Suprapubic skin (tissue), 4 donors: Measurements from ENCODE around the gene MAP2. TPM values are rescaled to one million over a fixed set of nuclear protein-coding genes. Genes with fewer than 3 reads are reported as not detected.

ENCODE experiments used
- DNase-seq, 2 donors: peaks; one replicate each; pipeline ENCODE4 v3.0.0-alpha.2; 2019; ENCODE audit warnings: low spot score in 2 of 2
- H3K27ac ChIP-seq: fragments of 200-600 bp; sonication (generic); one replicate; pipeline ENCODE4 v1.5.1; 2019
- H3K27me3 ChIP-seq: fragments of 200-600 bp; sonication (generic); one replicate; pipeline ENCODE4 v1.5.1; 2019
- H3K36me3 ChIP-seq: fragments of 200-600 bp; sonication (generic); one replicate; pipeline ENCODE4 v1.5.1; 2019
- H3K4me1 ChIP-seq: fragments of 200-600 bp; sonication (generic); one replicate; pipeline ENCODE4 v1.5.1; 2019
- H3K4me3 ChIP-seq: fragments of 200-600 bp; sonication (generic); one replicate; pipeline ENCODE4 v1.5.1; 2019; ENCODE audit warnings: mild to moderate bottlenecking
- H3K9me3 ChIP-seq: fragments of 200-600 bp; sonication (generic); one replicate; pipeline ENCODE4 v1.5.1; 2019
- CTCF ChIP-seq, 2 donors: fragments of 200-600 bp in 1 of 2; fragments of 450-650 bp in 1 of 2; sonication (generic) in 1 of 2; IDR thresholded peaks; one replicate each; pipeline ENCODE4 v1.5.1; 2016 to 2019; ENCODE audit warnings: antibody characterized with exemption in 2 of 2, mild to moderate bottlenecking in 1 of 2, moderate library complexity in 1 of 2
- EP300 ChIP-seq: sonication (generic); formaldehyde crosslinking; IDR thresholded peaks from one replicate; pipeline ENCODE4 v1.6.1; 2017; ENCODE audit warnings: antibody characterized with exemption
- POLR2A ChIP-seq, 2 donors: fragments of 450-650 bp; IDR thresholded peaks; one replicate each; pipeline ENCODE4 v1.6.1; 2017; ENCODE audit warnings: antibody characterized with exemption in 2 of 2, mild to moderate bottlenecking in 2 of 2, moderate library complexity in 2 of 2
- POLR2AphosphoS5 ChIP-seq, 3 donors: sonication (generic); formaldehyde crosslinking; IDR thresholded peaks; one replicate each; pipeline ENCODE4 v1.6.1; 2017; ENCODE audit warnings: antibody characterized with exemption in 3 of 3
- WGBS: methylation state at CpG from one replicate; pipeline ENCODE4 v1.1.5; 2018; 5-methylcytosine and 5-hydroxymethylcytosine counted together
- total RNA-seq, 4 donors: library from RNA; depleted of rRNA; stranded (reverse); fragments of >200 nt; gene quantifications; one replicate each; pipeline ENCODE4 v1.1.0, GENCODE V29; 2016

The MAP2 gene
- total RNA-seq, 4 donors from 2014 or later = 42.0 to 54.5 (median 47.1) TPM

- Histone ChIP-seq H3K36me3 (no peaks in the 10 kb centered on the region), H3K9me3 (no peaks in the 10 kb centered on the region), H3K27ac (no peak overlapping the region), H3K4me1 (peaks cover 32% of the 10 kb centered on the region), H3K27me3 (no peaks in the 10 kb centered on the region), H3K4me3 (no peak overlapping the region)
- WGBS = 59% methylated on average over 2 of the region's 2 CpGs
- no peak for DNase-seq
- TF ChIP-seq CTCF (IDR thresholded peaks at IDR 0.05) = no peak
- TF ChIP-seq EP300 = no peak
Observed at GRCh38 chr2:209445485-209445884, 21.6 kb downstream of the MAP2 start.

- 88% methylated on average over 3 of the region's 3 CpGs for WGBS
- no peaks in the 10 kb centered on the region for H3K36me3 ChIP-seq
- H3K4me3 ChIP-seq = no peak overlapping the region
- H3K27ac ChIP-seq = no peak overlapping the region
- H3K27me3 ChIP-seq = no peaks in the 10 kb centered on the region
- DNase-seq = no peak
- TF ChIP-seq POLR2AphosphoS5 (IDR thresholded peaks at IDR 0.05) (no peak), CTCF (IDR thresholded peaks at IDR 0.05) (no peak), EP300 (no peak), POLR2A (IDR thresholded peaks at IDR 0.05) (no peak)
- H3K4me1 ChIP-seq = no peaks in the 10 kb centered on the region
- no peaks in the 10 kb centered on the region for H3K9me3 ChIP-seq
Observed at GRCh38 chr2:209451209-209451834, 27.5 kb downstream of the MAP2 start.

- no peak overlapping the region for H3K4me3 ChIP-seq
- no peak for DNase-seq
- H3K4me1 ChIP-seq = no peaks in the 10 kb centered on the region
- no peaks in the 10 kb centered on the region for H3K9me3 ChIP-seq
- H3K36me3 ChIP-seq = no peaks in the 10 kb centered on the region
- TF ChIP-seq CTCF (IDR thresholded peaks at IDR 0.05) (no peak), EP300 (no peak), POLR2A (IDR thresholded peaks at IDR 0.05) (no peak), POLR2AphosphoS5 (IDR thresholded peaks at IDR 0.05) (no peak)
- H3K27ac ChIP-seq = no peak overlapping the region
- no peaks in the 10 kb centered on the region for H3K27me3 ChIP-seq
Observed at GRCh38 chr2:209456489-209456888, 32.6 kb downstream of the MAP2 start.

- no peak for DNase-seq
- H3K4me1 ChIP-seq = no peaks in the 10 kb centered on the region
- no peaks in the 10 kb centered on the region for H3K36me3 ChIP-seq
- no peak overlapping the region for H3K27ac ChIP-seq
- 76% methylated on average over 3 of the region's 3 CpGs for WGBS
- H3K27me3 ChIP-seq = no peaks in the 10 kb centered on the region
- H3K4me3 ChIP-seq = no peak overlapping the region
- no peak for TF ChIP-seq POLR2A (IDR thresholded peaks at IDR 0.05)
- no peak for TF ChIP-seq EP300
- TF ChIP-seq POLR2AphosphoS5 (IDR thresholded peaks at IDR 0.05) = no peak
- no peak for TF ChIP-seq CTCF (IDR thresholded peaks at IDR 0.05)
- H3K9me3 ChIP-seq = no peaks in the 10 kb centered on the region
Observed at GRCh38 chr2:209458008-209458979, 34.4 kb downstream of the MAP2 start.

GRCh38 chr2:209459359-209459758 lies 35.5 kb downstream of the MAP2 start:
- no peak overlapping the region for H3K27ac ChIP-seq
- H3K36me3 ChIP-seq = no peaks in the 10 kb centered on the region
- TF ChIP-seq CTCF (IDR thresholded peaks at IDR 0.05) (no peak), EP300 (no peak), POLR2A (IDR thresholded peaks at IDR 0.05) (no peak)
- 99% methylated on average over 2 of the region's 2 CpGs for WGBS
- DNase-seq = no peak
- H3K4me3 ChIP-seq = no peak overlapping the region
- H3K27me3 ChIP-seq = no peaks in the 10 kb centered on the region
- no peaks in the 10 kb centered on the region for H3K9me3 ChIP-seq
- no peaks in the 10 kb centered on the region for H3K4me1 ChIP-seq
